NCI-H146 (cell line): ENCODE data around the gene DLG2.
"Not testable (repeated sequence)": the region's sequence is repeated elsewhere in the genome, so short reads cannot be mapped to it uniquely, and the experiment has no call there.

ENCODE experiments used
- DNase-seq: peaks from one replicate; lab custom pipeline; 2025; lab: John Stamatoyannopoulos, UW

The DLG2 gene

DNA sequence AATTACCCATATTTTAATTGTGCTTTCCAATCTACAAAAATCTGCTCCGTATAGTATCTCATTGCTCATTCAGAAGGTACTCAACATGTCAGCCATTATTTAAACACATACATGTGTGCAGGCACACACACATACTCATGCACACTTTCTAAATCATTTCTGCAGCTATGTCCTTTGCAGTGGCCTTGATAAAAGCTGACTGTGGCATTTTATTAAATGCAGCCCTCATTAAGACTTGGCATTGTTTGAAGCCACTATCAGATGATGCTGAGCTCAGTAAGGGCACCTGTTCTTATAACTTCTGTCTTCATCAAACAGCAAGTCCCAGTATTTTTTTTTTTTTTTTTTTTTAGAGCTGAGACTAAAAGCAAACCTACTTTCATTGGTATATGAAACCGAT, 1269.1 kb downstream of the DLG2 start:
- DNase-seq, result no peak

DNA sequence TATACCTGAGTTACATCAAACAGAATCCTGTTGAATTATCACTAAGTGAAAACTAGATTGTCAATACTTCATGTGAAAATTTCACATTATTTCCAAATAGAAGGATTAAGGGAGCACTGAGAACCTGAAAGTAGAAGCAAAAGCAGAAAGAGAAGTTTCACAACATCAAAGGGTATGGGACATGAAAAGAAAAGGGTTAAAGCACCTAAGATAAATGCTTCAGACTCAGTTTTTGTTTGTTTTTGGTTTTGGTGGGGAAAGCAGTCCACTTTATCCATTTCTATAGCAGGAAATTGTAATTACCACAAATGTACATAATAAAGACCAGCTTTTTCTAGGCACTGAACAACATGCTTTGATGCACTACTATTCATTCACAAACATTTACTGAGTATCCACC, 1271.2 kb downstream of the DLG2 start:
- no peak for DNase-seq

DNA sequence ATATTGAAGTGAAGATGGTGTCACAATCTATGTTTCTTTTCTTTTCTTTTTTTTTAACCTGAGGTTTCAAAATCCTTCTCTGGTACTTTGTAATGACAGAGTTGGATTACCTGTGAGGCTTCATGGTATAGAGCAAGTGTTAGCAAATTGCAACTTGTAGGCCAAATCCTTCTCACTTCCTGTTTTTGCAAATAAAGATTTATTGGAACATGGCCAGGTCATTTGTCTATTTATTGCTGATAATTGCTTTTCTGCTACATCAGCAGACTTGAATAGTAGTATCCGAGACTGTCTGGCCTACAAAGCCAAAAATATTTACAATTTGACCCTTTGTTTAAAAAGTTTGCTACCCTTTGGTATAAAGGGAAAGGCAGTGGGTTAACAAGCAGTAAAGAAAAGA, 1281.5 kb downstream of the DLG2 start:
- no peak for DNase-seq

DNA sequence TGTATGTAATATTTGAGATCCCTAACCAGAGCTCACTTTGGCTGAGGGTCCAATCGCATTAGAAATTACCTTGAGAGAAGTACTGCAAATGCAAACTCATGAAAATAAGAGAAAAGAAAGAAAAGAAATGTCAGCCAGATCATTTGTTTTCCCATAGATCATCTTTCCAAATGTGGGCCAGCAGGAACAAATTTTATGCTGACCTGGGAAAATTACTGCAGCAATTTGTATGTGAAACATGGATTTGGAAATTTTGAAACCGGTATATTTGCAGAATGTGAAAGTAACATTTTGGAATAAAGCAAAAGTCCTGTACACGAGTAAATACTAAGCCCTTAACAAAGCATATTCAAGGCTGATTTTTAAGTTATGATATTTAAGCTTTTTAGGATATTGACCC, 1282.1 kb downstream of the DLG2 start:
- DNase-seq, result no peak

DNA sequence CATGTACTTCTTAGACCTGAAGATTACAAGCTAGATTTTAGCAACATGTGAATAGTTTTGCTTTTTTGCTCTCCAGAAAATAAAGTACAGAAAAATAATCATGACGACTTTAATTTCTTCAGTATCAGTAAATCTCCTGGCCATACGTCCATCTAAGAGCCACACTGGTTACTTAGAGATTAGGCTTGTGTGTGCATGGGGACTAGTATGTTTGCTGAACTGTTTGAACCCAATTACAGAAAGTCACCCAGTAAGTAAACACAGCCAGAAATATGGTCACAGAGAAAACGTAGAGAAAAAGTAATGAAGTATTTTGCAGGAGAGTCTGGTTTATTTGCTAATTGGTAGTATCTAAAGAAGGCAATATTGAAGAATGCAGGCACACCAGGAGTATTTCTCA, 1287.3 kb downstream of the DLG2 start:
- DNase-seq, result no peak

DNA sequence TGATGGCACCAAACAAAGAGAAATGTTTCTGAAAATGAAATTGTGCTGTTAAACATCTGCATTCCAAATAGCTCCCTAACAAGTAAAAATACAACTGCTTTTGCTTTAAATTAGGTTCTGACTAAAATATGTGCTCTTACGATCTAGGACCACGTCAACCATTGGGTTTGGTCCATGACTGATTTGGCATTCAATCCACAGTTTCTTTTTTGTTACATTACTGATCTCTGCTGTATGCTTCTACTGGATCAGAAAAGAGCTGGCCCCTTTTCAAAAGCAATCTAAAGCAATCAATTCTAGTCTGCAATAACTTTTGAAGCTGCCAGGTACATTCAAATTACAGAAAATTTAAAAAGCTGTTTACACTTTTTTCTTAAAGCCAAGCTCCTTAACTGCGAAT, 1293.9 kb downstream of the DLG2 start:
- no peak for DNase-seq

DNA sequence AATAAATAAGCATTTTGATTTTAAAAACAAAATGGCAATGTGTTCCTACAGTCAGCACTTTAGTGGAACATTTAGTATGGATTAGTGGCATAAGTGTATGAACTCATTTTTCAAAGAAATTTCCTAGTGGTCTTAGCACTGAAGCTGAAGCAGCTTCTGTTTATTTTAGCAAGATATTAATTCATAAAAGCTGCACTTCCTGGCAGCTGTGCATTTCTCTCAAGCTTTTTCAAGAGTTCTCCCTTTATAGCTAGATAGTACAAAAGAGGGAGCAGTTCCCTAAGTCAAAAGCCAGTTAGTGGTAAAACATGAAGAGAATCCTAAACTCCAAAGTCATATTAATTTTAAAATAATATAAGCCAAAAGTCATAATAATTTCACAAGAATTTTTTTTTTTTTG, 1304.9 kb downstream of the DLG2 start:
- no peak for DNase-seq

DNA sequence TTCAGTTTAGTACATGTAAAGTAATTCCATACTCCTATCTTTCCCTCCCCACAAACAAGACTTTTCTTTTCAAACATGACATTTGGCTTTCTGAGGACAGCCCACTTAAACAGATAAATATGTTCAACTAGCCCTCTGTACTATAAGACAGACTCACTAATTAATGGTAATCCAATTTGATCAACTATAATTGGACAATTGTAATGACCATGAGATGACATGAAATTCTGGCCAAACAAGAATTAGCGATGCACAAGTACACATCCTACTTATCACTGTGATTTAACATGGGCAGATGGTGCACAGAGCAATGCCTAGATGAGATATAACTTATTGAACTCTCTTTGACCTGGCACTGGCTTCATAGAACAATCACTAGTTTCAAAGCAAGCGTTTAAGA, 1307.3 kb downstream of the DLG2 start:
- no peak for DNase-seq

DNA sequence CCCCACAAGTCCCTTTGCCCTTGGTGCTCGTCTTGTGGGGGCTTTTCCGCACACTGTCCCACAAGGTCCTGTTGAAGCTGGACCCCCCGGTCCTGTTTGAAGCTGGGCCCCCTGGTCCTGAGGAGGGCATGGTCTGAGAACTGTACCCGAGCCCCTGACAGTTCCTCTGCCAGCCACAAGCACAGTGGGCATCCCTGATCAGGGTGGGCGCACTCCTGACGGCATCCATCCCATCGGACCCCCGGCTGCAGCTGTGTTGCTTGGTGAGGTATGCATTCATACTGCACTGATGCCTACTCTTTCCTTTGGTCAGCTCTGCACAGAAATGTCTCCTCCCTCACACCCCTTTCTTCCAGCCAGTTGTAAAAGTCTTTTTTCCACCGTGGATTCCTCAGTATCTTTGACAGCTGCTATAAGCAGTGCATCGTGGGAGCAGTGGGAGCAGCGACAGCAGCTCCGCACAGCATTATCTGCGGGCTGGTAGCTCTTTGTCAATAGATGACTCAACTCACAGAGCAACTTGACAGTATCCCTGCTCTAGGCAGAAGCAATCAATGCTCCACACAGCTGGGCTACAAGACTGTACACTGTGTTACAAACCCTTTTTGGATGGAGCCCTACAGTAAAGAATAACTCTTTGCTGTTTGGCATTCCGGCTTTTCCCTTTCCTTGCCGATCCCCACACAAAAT, 1310.1 kb downstream of the DLG2 start:
- DNase-seq, result no peak

DNA sequence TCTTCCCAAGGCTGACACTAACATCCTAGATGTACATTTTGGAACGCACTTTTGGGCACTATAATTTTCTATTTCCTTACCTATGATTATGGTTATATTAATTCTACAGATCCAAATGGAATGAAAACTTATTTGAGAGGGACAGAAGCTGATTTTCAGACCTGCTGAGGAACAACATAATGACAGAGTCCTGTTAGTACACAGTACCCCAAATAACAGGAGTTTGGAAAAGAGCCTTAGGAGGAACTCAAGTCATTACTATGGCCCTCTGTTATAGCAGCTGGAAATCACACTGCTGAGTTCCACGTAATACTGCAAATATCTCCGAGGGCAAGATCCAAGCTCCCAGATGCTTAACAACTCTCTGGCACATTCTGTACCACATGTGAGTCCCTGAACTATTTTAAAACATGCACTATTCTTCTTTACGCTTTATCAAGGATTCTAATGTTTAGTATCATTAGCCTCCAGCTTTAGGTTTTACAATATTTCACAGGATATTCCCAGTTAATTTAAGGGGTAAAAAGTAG, 1313.2 kb downstream of the DLG2 start:
- no peak for DNase-seq

DNA sequence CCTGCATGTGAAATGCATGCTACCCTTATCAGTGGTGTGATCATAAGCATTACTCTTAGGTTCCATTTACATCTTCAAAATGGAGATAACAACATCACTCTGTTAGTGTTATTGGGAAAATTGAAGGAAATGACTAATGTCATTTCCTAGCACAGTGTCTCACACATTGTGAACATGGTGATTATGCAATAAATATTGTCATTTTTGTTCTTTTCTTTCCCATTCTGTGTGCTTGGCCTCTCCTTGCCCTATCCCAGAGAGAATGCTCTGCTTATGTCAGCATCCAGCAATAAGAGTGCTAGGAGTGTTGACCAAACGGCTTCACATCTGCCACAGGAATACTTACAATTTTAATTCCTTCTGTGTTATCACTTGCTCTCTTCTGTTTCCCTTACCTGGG, 1316.9 kb downstream of the DLG2 start:
- DNase-seq, result no peak

DNA sequence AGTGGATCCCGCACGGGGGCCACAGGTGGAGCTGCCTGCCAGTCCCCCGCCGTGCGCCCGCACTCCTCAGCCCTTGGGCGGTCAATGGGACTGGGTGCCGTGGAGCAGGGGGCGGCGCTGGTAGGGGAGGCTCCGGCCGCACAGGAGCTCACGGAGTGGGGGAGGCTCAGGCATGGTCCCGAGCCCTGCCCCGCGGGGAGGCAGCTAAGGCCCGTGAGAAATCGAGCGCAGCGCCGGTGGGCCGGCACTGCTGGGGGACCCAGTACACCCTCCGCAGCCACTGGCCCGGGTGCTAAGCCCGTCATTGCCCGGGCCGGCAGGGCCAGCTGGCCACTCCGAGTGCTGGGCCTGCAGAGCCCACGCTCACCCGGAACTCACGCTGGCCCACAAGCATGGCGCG, 1318.7 kb downstream of the DLG2 start:
- not testable (repeated sequence) for DNase-seq

DNA sequence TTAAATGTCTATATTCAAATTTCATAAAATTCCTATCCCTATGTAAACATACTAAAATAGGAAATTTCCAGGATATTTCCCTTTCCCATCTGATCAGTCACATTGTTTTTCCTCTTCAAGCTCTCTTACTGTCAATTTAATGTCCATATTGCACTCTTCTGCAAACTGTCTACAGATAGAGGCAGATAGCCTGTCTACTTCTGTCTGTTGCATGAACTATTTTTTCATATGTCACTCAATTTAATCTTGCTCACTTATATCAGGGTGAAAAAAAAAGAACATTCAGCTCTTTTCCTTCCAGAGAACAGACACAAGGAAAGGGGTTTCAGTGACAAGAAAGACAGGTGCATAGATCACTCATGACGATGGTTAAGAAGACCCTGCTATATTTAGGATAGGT, 1327.1 kb downstream of the DLG2 start:
- DNase-seq, result no peak

DNA sequence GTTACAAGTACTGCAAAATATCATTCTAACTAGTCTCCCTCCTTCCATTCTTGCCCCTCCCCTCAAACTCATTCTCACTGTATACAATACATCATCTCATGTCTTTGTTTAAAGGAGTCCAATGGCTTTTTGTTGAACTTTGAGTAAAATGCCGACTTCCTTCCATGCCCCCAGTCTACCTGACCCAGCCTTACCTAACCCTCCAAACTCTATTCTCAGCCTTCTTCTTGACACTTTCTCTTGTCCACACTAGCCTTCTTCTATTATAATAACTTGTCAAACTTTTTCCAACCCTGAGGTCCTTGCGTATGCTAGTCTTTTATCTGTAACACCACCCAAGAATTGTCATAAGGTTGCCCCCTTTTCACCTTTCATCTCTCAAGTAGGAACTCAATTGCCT, 1329.6 kb downstream of the DLG2 start:
- no peak for DNase-seq

DNA sequence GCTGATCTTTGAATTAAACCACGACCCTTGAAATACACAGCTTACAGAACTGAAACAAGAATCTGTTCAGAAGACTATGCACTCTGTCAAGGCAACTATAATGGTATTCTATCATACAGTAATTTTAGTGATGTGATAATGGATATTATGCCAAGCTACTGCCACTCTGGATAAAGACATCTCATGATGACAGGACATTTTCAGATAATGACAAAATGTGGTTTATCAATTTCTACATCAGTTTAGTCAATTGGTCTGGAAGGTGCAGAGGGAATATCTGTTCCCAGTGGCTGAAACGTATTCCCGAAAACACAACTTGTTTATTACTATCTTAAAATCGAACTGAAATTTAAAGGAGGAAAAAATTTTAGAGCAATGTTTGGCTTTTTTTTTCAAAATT, 1331.3 kb downstream of the DLG2 start:
- DNase-seq, result no peak

DNA sequence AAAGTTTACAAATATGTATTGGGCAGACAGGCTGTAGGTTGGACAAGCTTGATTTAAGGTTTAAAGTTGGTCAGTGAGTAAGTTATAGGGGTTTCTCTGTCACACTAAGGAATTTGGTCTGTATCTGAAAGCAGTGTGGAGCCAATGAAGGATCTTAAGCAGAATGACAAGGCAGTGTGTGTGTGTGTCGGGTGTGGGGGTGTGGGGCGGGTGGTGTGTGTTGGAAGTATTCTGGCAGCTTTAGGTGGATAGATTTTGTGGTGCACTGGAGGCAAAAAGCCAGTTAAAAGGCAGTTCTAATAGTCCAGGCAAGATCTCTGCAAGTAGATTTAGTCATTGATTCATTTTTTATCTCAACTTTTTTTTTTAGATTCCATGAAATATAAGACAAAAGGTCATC, 1334.2 kb downstream of the DLG2 start:
- DNase-seq, result no peak

DNA sequence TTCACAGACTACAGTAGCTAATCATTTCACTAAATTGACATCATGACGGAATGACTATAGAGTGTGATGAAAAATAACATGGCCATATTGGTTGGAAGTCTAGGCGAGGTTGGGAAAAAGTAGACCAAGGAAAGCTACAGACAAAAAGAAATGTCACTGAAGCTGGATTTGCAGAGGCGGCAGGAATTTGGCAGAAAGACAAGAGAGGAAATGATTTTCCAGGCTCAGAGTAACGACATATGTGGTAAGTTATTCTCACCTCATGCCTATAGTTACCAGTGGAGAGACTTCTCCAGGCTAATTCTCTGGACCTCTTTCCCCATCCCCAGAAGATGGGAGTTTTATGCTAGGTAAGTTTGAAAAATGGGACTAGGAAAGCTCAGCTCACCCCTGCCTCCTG, 1335.1 kb downstream of the DLG2 start:
- no peak for DNase-seq

DNA sequence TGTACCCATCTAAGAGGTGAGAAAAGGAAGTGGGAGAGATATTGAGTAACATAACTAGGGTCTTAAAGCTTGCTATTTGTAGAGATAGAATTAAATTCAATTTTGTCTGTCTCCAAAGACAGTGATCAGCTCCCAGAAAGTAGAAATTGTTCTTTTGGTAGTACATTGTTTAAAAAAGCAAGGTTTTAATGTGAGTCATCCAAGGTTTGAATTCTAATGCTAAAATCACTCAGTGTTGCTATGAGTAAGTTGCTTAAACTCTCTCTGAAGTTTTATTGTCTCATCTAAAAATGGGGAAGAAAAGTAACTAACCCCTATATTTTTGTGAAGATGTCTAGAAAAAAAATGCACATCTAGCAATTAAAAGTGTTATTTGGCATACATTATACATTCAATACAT, 1336.5 kb downstream of the DLG2 start:
- no peak for DNase-seq

DNA sequence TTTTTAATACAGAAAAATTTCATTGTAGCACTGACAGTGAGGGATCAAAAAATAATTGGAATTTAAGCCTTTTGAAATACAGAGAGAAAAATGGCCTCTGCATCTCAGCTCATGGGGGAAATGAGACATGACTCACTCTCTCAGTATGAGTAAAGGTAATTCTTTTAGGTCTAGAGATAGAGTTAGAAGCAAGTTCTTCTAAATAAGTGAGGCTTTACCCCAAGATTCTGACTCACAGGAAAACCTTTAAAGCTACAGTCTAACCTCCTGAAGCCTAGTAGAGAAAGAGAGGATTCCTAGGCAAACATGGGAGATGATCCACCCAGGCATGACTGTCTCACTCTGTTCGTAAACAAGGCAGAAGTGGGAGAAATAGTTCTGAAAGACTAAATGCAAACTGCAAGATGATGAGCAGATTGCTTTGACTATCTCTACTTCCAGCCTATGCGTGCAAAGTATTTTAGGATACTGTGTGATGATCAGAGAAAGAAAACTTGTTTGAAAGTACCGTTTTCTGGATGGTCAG, 1337.7 kb downstream of the DLG2 start:
- DNase-seq, result no peak

DNA sequence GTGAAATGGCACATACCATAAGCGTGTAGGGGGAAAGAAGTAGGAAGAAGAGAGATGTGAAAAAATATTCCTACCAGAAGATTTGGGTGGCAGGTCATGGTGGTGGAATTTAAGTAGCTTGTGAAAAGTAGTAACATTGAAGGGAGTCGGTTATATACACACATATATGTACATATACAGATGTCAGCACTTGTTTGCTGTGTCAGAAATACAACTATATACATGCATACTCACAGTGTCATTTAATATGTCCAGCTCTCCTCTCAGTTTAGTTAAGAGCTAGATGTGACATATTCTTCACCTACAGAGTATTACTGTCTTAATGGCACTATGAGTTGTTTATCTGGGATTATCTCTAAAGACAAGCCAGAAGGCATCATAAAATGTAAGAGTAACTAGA, 1353.6 kb downstream of the DLG2 start:
- no peak for DNase-seq

DNA sequence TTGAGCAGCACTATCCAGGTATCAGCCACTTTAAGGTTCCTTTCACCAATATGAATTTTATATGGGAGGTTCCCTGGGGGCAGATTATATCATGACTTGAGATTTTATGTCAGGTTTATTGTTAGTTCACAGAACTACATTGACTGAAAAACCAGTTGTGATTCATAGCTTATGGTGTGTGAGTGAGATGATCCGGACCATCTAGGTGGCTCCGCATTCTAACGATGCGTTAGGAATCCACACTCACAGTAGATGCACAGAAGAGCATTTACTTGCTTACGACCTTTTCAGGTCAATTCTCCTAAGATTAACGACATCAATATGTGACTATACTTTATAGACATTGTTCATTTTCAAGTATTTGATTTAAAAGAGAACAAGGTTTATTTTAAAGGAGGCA, 1356.7 kb downstream of the DLG2 start:
- no peak for DNase-seq

DNA sequence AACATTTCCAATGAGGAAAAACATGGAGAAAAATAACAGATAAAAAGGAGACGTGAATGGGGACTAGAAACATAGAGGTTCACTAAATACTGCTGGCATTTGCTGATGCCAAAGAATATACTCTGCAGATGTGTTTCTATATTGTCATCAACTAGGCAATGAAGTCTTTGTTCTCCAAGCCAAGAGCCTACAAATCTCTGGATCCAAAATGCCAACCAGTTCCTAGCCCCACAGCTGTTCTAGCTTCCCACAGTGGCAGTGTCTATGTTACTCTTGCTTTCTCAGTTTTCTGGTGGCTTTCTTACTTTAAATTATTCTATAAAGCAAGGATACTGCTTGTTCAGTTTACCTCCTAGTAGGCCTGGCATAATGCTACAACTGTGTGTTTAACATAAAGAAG, 1363.1 kb downstream of the DLG2 start:
- no peak for DNase-seq

DNA sequence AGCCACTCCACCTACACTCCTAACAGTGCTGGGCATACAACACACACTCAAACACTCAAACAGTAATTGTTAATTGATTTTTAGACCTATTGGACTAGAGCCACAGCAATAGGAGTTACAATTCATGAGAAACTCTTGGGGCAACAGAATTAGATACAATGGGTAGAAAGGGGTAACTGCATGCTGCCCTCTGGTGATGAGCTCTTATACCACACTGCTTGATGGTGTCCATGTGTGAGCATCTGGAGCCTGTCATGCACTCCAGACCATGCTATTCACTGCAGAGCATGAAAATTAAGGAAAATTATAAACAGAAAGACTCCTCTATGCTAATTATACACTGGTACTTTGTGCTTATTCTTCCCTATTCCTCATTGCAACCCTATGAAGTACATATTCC, 1365.4 kb downstream of the DLG2 start:
- DNase-seq, result no peak

DNA sequence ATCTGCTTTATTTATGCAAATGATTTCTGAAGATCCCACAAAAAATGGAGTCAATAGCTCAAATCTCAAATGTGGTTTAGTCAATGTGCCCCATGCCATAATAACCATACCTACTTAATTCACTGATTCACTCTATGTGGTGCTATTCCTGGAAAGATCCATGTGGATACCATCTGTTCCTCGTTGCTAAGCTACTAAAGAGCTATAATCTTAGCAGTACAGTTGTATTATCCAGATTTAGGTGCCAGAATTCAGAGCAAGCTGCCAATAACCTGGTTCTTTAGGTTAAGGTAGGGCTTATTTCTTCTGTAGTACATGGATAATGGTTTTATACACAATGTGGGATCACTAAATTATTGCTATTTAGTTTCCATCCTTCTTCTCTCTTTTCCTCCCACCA, 1366.3 kb downstream of the DLG2 start:
- no peak for DNase-seq
